HG02943 (cell line): ENCODE measurements around the gene PLXND1.
"Not testable (repeated sequence)": the region's sequence is repeated elsewhere in the genome, so short reads cannot be mapped to it uniquely, and the experiment has no call there.

Source experiments
- ATAC-seq: cut with Tn5 transposase; IDR thresholded peaks from one replicate; pipeline ENCODE4 v1.9.1; 2021; ENCODE audit warnings: mild to moderate bottlenecking, low read depth, moderate library complexity; ENCODE audit not compliant: unreplicated experiment

Gene PLXND1

DNA sequence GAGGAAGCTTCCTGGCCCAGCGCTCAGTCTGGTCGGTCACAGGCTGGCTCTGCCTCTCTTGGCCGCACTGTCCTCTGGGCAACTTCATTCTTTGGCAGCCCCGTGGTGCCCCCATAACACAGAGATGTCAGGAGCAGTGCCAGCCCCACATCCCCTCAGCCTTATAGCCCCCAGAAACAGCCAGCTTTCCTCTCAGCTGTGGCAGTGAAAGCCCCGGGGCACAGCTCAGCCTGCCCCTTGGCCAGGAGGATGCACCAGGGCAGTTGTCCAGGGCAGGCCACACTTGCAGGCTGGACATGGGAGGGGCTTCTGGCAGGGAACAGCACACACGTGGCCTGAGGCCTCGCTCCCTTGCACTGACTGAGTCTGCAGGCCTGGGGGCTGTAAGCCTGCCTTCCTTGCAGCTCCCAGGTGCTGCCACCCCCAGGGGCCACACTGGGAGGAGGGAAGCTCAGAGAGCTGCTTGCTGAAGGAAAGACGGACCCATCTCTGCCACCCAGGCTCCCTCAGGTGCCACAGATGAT is 88.4 kb downstream of the PLXND1 start:
- ATAC-seq: no peak

DNA sequence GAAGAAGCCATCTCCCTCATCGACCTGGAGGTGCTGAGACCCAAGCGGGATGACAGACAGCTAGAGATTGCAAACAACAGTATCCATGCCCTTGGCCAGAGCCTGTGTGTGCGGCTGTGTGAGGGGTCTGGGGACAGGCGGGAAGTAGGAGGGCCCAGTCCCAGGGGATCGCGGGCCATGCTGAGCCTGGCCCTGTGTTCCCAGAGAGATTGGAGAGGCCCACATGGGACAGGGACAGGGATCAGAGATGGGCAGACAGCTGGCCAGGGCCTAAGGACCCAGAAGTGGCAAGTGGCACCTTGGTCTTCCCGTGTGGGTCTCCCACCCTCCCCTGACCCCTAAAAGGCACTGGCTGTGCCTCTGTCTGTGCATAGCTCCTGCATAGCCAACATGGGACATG is 89.0 kb downstream of the PLXND1 start:
- no peak for ATAC-seq

DNA sequence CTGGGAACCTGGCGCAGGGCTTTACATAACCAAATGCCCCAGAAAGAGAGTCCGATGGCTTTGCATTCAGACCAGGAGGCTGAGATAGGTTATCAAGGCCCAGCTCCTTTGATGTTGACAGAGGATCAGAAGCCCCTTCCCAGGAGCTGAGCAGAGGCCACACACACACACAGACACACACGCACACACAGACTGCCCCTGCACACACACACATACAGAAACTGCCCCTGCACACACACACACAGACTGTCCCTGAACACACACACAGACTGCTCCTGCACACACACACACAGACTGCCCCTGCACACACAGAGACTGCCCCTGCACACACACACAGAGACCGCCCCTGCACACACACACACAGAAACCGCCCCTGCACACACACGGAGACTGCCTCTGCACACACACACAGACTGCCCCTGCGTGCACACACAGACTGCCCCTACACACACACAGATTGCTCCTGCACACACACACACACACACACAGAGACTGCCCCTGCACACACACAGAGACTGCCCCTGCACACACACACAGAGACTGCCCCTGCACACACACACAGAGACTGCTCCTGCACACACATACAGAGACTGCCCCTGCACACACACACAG is 90.5 kb downstream of the PLXND1 start:
- not testable (repeated sequence) for ATAC-seq

DNA sequence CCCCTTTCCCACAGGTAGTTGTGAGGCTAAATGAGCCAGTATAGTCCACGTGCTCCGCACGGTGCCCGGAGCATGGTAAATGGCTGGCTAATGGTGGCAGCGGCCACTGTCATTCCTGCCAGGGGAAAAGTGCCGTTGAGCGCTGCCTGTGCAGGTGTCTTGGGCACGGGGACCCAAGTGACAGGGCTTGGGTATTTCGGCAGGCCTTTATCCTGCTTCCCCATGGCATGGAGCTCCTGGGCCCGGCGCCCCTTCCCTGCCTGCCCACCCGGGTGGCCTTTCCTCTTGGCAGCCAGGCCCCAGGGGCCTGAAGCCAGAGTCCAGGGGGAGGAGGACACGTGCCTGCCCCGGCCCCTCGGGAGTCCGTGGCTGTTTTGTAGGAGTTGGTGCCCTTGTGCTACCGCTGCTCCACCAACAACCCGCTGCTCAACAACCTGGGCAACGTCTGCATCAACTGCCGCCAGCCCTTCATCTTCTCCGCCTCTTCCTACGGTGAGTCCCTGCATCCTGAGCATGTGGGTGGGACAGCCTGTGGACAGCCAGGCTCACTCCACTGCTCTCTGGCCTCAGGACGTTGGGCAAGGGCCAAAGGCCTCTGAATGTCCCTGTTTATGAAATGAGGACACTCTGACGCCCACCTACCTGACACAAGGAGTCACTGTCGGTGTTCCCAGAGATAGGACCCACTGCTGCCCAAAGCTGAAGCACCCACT is 91.2 kb downstream of the PLXND1 start:
- not testable (repeated sequence) for ATAC-seq

DNA sequence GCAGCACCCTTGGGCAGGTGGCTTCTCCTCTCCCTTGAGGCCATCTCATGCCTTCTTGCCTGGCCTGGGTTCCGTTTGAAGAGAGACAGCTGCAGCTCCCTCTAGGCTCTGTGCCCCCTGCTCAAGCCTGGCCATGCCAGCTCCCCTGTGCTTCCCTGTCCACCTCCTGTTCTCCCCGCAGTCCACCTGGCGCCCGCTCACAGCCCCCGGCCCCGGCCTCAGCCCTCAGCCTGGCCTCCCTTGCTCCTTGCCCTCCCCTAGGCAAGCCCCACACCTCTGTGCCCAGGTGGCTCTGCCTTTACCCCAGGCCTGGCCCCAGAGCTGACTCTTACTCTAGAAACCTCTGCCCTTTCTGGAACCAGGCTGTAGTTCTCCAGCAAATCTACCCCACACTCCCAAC is 91.9 kb downstream of the PLXND1 start:
- no peak for ATAC-seq

DNA sequence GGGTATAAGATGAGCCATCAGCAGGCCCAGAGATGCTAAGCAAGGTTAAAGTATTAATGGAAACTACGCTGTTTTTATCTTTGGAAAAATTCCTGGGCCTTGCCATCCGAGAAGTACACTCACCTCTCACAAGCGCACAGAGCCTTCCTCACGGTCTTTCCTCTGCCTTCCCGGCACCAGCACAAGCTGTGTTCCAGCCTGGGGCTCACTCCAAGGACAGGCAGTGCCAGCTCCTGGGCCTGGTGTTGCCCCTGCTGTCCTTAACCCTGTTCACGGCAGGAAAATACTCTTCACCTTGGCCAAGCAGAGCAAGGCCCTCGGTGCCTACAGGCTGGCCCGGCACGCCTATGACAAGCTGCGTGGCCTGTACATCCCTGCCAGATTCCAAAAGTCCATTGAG is 92.4 kb downstream of the PLXND1 start:
- no peak for ATAC-seq

DNA sequence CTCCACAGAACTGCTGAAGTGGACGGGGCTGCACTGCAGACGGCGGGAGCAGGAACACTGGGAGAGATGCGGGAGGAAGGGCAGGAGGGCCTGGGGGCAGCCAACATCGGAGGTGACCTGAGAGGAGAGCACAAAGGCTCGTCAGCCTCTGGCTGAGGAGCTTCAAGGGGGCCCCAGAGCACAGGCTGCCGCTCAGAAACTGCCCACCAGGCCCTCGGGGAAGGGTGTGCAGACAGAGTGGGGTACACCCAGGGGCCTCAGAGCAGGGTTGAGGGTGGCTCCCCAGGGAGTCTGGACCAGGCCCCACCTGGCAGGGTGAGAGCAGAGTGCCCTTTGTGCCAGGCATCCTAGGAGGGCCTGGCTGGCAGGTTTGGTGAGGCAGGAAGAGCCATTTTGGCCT is 92.8 kb downstream of the PLXND1 start:
- ATAC-seq: no peak

DNA sequence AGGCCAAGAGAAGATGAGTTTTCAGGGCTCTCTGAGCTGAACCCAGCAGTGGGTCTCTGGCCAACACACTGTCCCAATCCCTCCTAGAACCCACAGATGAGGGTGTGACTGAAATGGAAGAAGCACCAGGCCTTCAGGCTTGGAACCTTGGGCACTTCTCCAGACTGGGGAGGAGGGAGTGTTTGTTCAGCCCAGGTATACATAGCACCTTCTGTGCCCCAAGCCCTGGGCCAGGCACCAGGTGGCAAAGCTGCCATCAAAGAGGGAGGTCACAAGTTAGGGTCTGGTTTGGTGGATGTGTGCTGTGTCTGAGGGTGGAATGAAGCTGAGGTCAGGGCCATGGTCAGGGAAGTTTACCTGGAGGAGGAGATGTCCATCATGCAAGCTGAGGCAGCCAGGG is 93.9 kb downstream of the PLXND1 start:
- ATAC-seq: no peak

DNA sequence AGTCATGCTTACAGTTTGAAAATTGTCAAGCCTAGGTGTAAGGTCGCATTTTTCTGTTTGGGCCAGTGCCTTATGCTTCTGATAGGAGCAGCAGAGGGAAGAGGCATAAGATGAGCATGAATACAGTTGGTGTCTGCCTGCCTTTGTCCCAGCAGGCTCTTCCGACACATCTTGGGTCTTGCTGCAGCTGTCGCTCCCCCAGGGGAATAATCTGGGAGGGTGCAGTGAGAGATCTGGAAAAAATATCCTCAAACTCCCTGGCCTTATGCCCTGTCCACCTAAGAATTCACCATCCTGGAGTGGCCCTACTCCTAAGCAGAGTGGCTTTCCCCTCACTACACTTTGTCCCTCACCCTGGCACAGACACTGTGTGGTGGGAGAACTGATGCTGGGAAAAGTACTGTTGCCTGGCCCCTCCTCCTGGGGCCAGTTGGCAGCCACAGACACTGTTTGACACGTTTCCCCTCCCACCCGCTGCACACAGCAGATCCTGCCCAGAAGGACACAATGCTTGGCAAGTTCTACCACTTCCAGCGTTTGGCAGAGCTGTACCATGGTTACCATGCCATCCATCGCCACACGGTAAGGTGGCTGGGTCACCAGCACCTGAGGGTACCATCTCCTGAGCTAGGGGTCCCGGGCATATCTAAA is 99.2 kb downstream of the PLXND1 start:
- no peak for ATAC-seq

DNA sequence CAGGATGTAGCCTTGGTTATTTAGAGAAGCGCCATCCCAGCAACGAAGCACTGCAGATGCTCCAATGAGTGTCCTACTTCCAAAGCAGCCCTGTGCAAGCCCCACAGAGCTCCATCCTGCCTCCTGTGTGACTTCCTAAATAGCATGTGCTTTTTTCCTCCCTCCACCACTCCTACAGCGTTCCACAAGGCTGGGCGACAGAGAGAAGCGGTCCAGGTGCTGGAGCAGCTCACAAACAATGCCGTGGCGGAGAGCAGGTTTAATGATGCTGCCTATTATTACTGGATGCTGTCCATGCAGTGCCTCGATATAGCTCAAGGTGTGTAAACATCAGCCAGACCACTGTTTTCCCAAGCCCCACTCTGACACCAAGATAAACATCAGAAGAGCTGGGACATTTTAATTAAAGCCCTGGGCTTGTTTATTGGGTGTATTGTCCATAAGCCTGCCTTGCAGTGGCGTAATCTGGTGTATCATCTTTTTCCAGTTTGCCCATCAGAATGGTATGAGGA is 100.2 kb downstream of the PLXND1 start:
- no peak for ATAC-seq

DNA sequence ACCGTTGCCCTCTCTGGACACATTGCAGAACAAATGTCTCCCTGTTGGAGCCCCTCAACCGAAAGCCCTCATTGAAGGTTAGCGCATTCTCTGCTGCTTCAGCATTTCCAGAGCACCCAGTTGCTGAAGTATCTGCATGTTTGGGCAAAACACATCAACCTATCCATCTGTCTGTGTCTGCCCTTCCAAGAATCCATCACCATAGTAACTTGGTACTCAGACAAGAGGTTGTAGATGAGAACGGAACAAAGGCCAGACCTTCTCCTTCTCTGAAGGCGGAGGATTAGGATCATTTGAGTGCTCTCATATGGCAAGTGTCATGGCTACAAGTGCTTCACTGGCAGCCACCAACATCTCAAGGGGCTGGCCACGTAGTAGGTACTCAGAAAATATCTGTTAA is 101.1 kb downstream of the PLXND1 start:
- no peak for ATAC-seq
